Heart right ventricle (tissue), 16 donors: ENCODE results near the gene ADARB1. TPM values are rescaled to one million over a fixed set of nuclear protein-coding genes. Genes with fewer than 3 reads are reported as not detected.

Experiments used
- ATAC-seq, 8 donors: fragments of 200-7000 bp; cut with Tn5 transposase; one replicate each; pipeline ENCODE4 v1.9.1; 2020; ENCODE audit warnings: mild to moderate bottlenecking in 8 of 8, moderate library complexity in 8 of 8, moderate number of reproducible peaks in 1 of 8
- DNase-seq, 2 donors: peaks; one replicate each; pipeline ENCODE4 v3.0.0-alpha.2; 2020
- H3K27ac ChIP-seq, 10 donors: fragments of 200-600 bp; sonication (generic) in 2 of 10; one replicate each; pipeline versions ENCODE4 v1.5.0 to v1.8.0; 2020 to 2022; ENCODE audit warnings: mild to moderate bottlenecking in 3 of 10
- H3K27me3 ChIP-seq, 7 donors: fragments of 200-600 bp; one replicate each; pipeline ENCODE4 v1.8.0; 2021 to 2022; ENCODE audit warnings: mild to moderate bottlenecking in 2 of 7
- H3K36me3 ChIP-seq, 9 donors: fragments of 200-600 bp; sonication (generic) in 1 of 9; one replicate each; pipeline versions ENCODE4 v1.5.0 to v1.8.0; 2020 to 2022; ENCODE audit warnings: mild to moderate bottlenecking in 2 of 9
- H3K4me1 ChIP-seq, 9 donors: fragments of 200-600 bp; sonication (generic) in 1 of 9; one replicate each; pipeline versions ENCODE4 v1.5.0 to v1.8.0; 2020 to 2022; ENCODE audit warnings: mild to moderate bottlenecking in 4 of 9
- H3K4me3 ChIP-seq, 10 donors: fragments of 200-600 bp; sonication (generic) in 2 of 10; one replicate each; pipeline versions ENCODE4 v1.5.0 to v1.8.0; 2020 to 2022; ENCODE audit warnings: mild to moderate bottlenecking in 7 of 10, moderate library complexity in 2 of 10
- H3K9me3 ChIP-seq, 11 donors: fragments of 200-600 bp in 10 of 11; sonication (generic) in 2 of 11; one replicate each; pipeline versions ENCODE4 v1.5.0 to v1.8.0; 2013 to 2022; ENCODE audit warnings: mild to moderate bottlenecking in 2 of 11, control low read depth in 1 of 11, moderate library complexity in 1 of 11
- CTCF ChIP-seq, 9 donors: fragments of 200-600 bp; sonication (generic) in 2 of 9; IDR thresholded peaks; one replicate each; pipeline versions ENCODE4 v1.5.0 to v1.8.0; 2021 to 2022; ENCODE audit warnings: antibody characterized with exemption in 9 of 9, mild to moderate bottlenecking in 5 of 9, moderate library complexity in 1 of 9
- WGBS, 2 donors: extraction: QIAGEN DNeasy Blood & Tissue Kit; methylation state at CpG; one replicate each; pipeline ENCODE4 v1.1.7; 2013; ENCODE audit warnings: inconsistent platforms in 1 of 2; 5-methylcytosine and 5-hydroxymethylcytosine counted together
- intact Hi-C, 10 donors: fragments of 100-400 bp; cut with DNase I; formaldehyde crosslinking; loops; one replicate each; pipeline versions ENCODE4 v1.11.1 to v1.14.2; 2022
- polyA plus RNA-seq, 2 donors: library from polyadenylated mRNA; stranded (reverse); fragments of 200-250 nt; gene quantifications; one replicate each; pipeline ENCODE4 v1.2.3, GENCODE V29; 2013
- total RNA-seq, 10 donors: library from RNA; stranded (reverse); fragmentation: NEBNext Ultra II Directional in 3 of 10; extraction: Animal tissue kit (Norgen Biotek cat#: 25700) in 3 of 10; gene quantifications; one replicate each; pipeline versions ENCODE4 v1.2.1 to v1.2.4, GENCODE V29; 2021 to 2023
- donor health status: Arrhythmogenic right ventricular cardiomyopathy.
- donor health status: ischemic (EF 13 %, LVEDD 7.1; RV severe dilation, severe dysfunction).
- donor health status: healthy with polysubstance abuse.
- donor health status: DM: no; HTN: yes; CAD: no.
- donor health status: DM: no; HTN: no; CAD: no.
- donor health status: ischemic (EF 25% LVEDD 6.9; RV normal size, moderate dysfunction).
- donor health status: ischemic (EF 25% LVEDD 5.7; RV mildly dilated, moderate dysfunction).
- donor health status: healthy.
- donor health status: DM: yes; HTN: yes; CAD: no.
- donor health status: Ischemic cardiomyopathy.
- donor health status: ischemic (EF 35%, LVEDD 5.7; RV mildly dilated, moderate dysfunction).
- donor health status: nonischemic (EF 11% LVEDD 7.7; RV severe dilation, severe dysfunction).
- donor health status: DM: yes; HTN: yes; CAD: no.
- donor health status: PGD.
- donor health status: ischemic (EF 29% LVEDD 5.4; RV normal size, mild dysfunction).
- donor health status: nonischemic (EF 23%, LVEDD 6.1; RV moderate dilation, normal function).

The ADARB1 gene
- total and polyA plus RNA-seq, 12 donors: 7.4 to 21.2 (median 13.5) TPM

GRCh38 chr21:45169001-45169400 is 94.6 kb downstream of the ADARB1 start:
- 81 to 90% methylated on average over 7 of the region's 7 CpGs for WGBS, 2 donors
- Histone ChIP-seq H3K27ac (no peak overlapping the region), H3K4me3 (no peak overlapping the region), H3K4me1 (peaks cover 0 to 30% (median 8%) of the 10 kb centered on the region in 9 donors), H3K9me3 (no peaks in the 10 kb centered on the region), H3K36me3 (peaks cover 0 to 23% (median 7%) of the 10 kb centered on the region in 9 donors), H3K27me3 (no peaks in the 10 kb centered on the region)
- DNase-seq (no peak), ATAC-seq (peak in 1 of 8 donors; percentile 23)
- TF ChIP-seq CTCF (IDR thresholded peaks at IDR 0.05): no peak
- intact Hi-C loops: loop anchor here in 1 of 10 donors (10.0 kb wide), 1 partner anchor 56 kb away; no protein-coding TSS in a partner anchor

- H3K27me3 ChIP-seq: no peaks in the 10 kb centered on the region
- intact Hi-C loops: loop anchor here in 1 of 10 donors (10.0 kb wide), 1 partner anchor 55 kb away; no protein-coding TSS in a partner anchor
- no peak for ATAC-seq
- WGBS, 2 donors: 67 to 82% methylated on average over 6 of the region's 6 CpGs
- DNase-seq: no peak
- no peak for TF ChIP-seq CTCF (IDR thresholded peaks at IDR 0.05)
- peaks cover 0 to 30% (median 8%) of the 10 kb centered on the region in 9 donors for H3K4me1 ChIP-seq
- H3K27ac ChIP-seq: no peak overlapping the region
- H3K4me3 ChIP-seq: no peak overlapping the region
- H3K9me3 ChIP-seq: no peaks in the 10 kb centered on the region
- peaks cover 0 to 29% (median 7%) of the 10 kb centered on the region in 9 donors for H3K36me3 ChIP-seq
Measured at GRCh38 chr21:45169682-45170081, 95.3 kb downstream of the ADARB1 start.

- no peaks in the 10 kb centered on the region for H3K27me3 ChIP-seq
- no peak for TF ChIP-seq CTCF (IDR thresholded peaks at IDR 0.05)
- peaks cover 0 to 30% (median 7%) of the 10 kb centered on the region in 9 donors for H3K4me1 ChIP-seq
- H3K36me3 ChIP-seq: peaks cover 0 to 36% (median 7%) of the 10 kb centered on the region in 9 donors
- H3K27ac ChIP-seq: no peak overlapping the region
- DNase-seq (no peak), ATAC-seq (no peak)
- intact Hi-C loops: no loop called here
- no peaks in the 10 kb centered on the region for H3K9me3 ChIP-seq
- no peak overlapping the region for H3K4me3 ChIP-seq
- 97% methylated on average over 8 of the region's 8 CpGs for WGBS, 2 donors
Measured at GRCh38 chr21:45170987-45171386, 96.6 kb downstream of the ADARB1 start.

- H3K36me3 ChIP-seq: peaks cover 0 to 50% (median 7%) of the 10 kb centered on the region in 9 donors
- WGBS, 2 donors: 94 to 95% methylated on average over 10 of the region's 10 CpGs
- DNase-seq: no peak
- intact Hi-C loops: no loop called here
- no peaks in the 10 kb centered on the region for H3K27me3 ChIP-seq
- H3K4me3 ChIP-seq: no peak overlapping the region
- H3K9me3 ChIP-seq: no peaks in the 10 kb centered on the region
- no peak for ATAC-seq
- H3K4me1 ChIP-seq: peaks cover 0 to 24% (median 6%) of the 10 kb centered on the region in 9 donors
- no peak overlapping the region for H3K27ac ChIP-seq
- TF ChIP-seq CTCF (IDR thresholded peaks at IDR 0.05): no peak
Measured at GRCh38 chr21:45172420-45172819, 98.0 kb downstream of the ADARB1 start.
